Endothelial cell (in vitro differentiated cells): ENCODE measurements around the gene CHURC1. TPM values are rescaled to one million over a fixed set of nuclear protein-coding genes. Genes with fewer than 3 reads are reported as not detected.

Experiments used
- DNase-seq: peaks from one replicate; pipeline ENCODE4 v3.0.0; 2021; ENCODE audit warnings: low spot score
- H3K27ac Mint-ChIP-seq: one replicate; pipeline ENCODE4 v1.8.0; 2021; ENCODE audit warnings: mixed read lengths, inconsistent platforms; ENCODE audit not compliant: unreplicated experiment
- H3K27me3 Mint-ChIP-seq: one replicate; pipeline ENCODE4 v1.8.0; 2021; ENCODE audit warnings: mild to moderate bottlenecking, moderate library complexity, mixed read lengths, inconsistent platforms; ENCODE audit not compliant: unreplicated experiment
- H3K36me3 Mint-ChIP-seq: one replicate; pipeline ENCODE4 v1.8.0; 2021; ENCODE audit warnings: mild to moderate bottlenecking, low read depth, mixed read lengths, inconsistent platforms; ENCODE audit not compliant: unreplicated experiment
- H3K4me1 Mint-ChIP-seq: one replicate; pipeline ENCODE4 v1.8.0; 2021; ENCODE audit warnings: mild to moderate bottlenecking, mixed read lengths, inconsistent platforms; ENCODE audit not compliant: unreplicated experiment
- H3K4me3 Mint-ChIP-seq: one replicate; pipeline ENCODE4 v1.8.0; 2021; ENCODE audit warnings: mild to moderate bottlenecking, mixed read lengths, inconsistent platforms; ENCODE audit not compliant: unreplicated experiment
- H3K9me3 Mint-ChIP-seq: one replicate; pipeline ENCODE4 v1.8.0; 2021; ENCODE audit warnings: mixed read lengths, inconsistent platforms; ENCODE audit not compliant: unreplicated experiment
- total RNA-seq: library from RNA; stranded (reverse); fragmentation: NEBNext Ultra II Directional; extraction: Animal tissue kit (Norgen Biotek cat#: 25700); gene quantifications from one replicate; pipeline ENCODE4 v1.2.1, GENCODE V29; 2021; ENCODE audit not compliant: unreplicated experiment
- TF ChIP-seq, protein P1 (sequence below): fragments of 200-600 bp; sonication (generic); IDR thresholded peaks from one replicate; pipeline ENCODE4 v1.5.0; 2021; ENCODE audit warnings: antibody characterized with exemption; ENCODE audit not compliant: unreplicated experiment

The CHURC1 gene
- total RNA-seq, 1 donor from 2014 or later = 36.2 TPM

DNA sequence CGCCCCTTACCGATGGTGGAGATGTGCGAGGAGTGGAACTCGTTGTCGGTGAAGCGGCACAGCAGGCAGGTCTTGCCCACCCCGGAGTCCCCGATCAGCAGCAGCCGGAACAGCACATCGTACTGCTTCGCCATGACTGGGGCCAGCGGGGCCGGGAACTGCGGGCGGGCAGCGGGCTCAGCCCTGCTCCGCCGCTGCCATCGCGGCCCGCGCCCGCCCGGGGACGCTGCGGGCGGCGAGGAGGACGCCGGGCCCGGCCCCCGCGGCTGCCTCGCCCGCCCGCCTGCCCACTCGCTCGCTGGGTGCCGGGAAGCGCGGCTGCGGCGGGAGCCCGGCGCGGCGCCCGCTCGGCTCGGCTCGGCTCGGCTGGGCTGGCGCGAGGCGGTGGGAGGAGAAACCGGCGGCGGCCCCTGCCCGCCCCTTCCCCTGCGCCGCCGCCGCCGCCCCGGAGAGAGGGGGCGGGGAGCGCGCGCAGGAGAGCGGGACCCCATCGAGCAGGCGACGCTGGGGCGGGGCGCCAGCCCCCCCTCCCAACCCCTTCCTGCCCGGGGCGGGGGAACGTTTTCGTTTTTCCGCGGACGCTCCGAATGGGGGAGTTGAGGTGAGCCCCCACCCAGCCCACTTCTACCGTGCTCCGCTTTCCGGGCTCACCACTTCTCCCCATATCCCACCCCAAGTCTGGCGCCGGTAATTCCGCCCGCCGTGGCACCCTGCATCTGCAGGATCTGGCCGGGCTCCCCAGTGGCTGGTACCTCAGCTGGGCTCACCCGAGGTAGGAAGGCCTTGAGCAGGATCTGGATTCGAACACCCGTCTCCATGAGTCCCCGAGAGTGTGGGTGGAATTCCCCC, 57.9 kb downstream of the CHURC1 start, which contains the start of gene RAB15:
RAB15 (minus strand) TSS at position 394 of the 849 bp plus-strand sequence; CDS start at position 134, 260 bp downstream.
- Mint-ChIP-seq H3K9me3 (no peaks in the 10 kb centered on the region), H3K27me3 (peaks cover 14% of the 10 kb centered on the region), H3K4me1 (peaks cover 20% of the 10 kb centered on the region), H3K36me3 (no peaks in the 10 kb centered on the region), H3K27ac (no peak within 1 kb of the TSS), H3K4me3 (peak within 1 kb of the TSS; percentile 89)
- TF ChIP-seq, protein P1, sequence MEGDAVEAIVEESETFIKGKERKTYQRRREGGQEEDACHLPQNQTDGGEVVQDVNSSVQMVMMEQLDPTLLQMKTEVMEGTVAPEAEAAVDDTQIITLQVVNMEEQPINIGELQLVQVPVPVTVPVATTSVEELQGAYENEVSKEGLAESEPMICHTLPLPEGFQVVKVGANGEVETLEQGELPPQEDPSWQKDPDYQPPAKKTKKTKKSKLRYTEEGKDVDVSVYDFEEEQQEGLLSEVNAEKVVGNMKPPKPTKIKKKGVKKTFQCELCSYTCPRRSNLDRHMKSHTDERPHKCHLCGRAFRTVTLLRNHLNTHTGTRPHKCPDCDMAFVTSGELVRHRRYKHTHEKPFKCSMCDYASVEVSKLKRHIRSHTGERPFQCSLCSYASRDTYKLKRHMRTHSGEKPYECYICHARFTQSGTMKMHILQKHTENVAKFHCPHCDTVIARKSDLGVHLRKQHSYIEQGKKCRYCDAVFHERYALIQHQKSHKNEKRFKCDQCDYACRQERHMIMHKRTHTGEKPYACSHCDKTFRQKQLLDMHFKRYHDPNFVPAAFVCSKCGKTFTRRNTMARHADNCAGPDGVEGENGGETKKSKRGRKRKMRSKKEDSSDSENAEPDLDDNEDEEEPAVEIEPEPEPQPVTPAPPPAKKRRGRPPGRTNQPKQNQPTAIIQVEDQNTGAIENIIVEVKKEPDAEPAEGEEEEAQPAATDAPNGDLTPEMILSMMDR = no peak
- DNase-seq = peak; percentile 50

DNA sequence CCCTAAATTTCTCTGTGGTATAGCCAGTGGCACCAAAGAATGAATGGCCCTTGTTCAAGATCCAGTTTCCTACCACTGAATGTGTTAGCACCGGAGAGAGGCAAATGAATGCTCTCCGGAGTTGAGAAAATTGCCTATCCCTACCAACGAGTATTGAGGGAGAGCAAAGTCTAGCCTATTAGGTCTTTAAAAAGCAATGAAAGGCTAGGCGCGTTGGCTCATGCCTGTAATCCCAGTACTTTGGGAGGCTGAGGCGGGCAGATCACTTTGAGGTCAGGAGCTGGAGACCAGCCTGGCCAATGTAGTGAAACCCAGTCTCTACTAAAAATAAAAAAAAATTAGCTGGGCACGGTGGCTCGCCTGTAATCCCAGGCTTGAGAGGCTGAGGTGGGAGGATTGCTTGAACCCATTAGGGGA, 58.8 kb downstream of the CHURC1 start:
- TF ChIP-seq, protein P1 = no peak
- Mint-ChIP-seq H3K4me3 (peak overlapping the region; percentile 89), H3K9me3 (no peaks in the 10 kb centered on the region), H3K27ac (no peak overlapping the region), H3K36me3 (no peaks in the 10 kb centered on the region), H3K4me1 (peaks cover 20% of the 10 kb centered on the region), H3K27me3 (peaks cover 14% of the 10 kb centered on the region)
- DNase-seq = no peak

DNA sequence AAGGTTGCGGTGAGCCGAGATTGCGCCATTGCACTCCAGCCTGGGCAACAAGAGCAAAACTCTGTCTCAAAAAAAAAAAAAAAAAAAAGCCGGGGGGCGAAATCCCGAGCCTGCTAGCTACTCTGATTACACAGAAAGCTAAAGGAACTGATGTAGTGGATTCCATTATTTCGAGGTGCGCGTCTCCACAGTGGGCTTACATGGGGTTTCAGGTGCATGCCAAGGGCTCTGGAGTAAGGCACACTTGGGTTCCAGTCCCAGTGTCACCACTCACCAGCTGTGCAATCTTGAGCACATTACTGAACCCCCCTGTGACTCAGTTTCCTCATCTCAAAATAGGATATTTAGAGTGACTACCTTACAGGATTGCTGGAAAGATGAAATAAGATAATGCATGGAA, 59.6 kb downstream of the CHURC1 start:
- Mint-ChIP-seq H3K4me1 (peaks cover 13% of the 10 kb centered on the region), H3K27ac (peak overlapping the region; percentile 43), H3K36me3 (no peaks in the 10 kb centered on the region), H3K27me3 (peaks cover 14% of the 10 kb centered on the region), H3K9me3 (no peaks in the 10 kb centered on the region), H3K4me3 (no peak overlapping the region)
- TF ChIP-seq, protein P1 = no peak
- DNase-seq = no peak

DNA sequence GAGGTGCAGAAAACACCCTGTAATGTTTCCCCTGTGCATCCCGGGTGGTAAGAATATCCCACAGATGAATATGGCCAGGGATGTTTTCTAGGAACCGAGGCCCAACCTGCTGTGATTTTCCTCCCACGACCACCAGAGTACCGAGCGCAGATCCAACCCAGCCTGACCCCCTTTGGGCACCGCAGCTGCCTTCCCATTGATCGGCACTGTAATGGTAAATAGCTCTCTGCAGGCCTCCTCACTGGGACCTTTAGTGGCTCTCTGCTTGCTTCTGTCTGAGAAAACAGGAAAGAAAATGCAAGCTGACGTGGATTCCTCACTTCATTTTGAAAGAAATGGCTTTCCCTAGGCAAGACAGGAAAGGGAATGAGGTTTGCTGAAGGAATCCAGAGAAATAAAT, 60.3 kb downstream of the CHURC1 start:
- H3K4me3 Mint-ChIP-seq = no peak overlapping the region
- H3K36me3 Mint-ChIP-seq = no peaks in the 10 kb centered on the region
- DNase-seq = no peak
- peaks cover 13% of the 10 kb centered on the region for H3K4me1 Mint-ChIP-seq
- H3K27ac Mint-ChIP-seq = no peak overlapping the region
- TF ChIP-seq, protein P1 = no peak
- no peaks in the 10 kb centered on the region for H3K9me3 Mint-ChIP-seq
- peaks cover 14% of the 10 kb centered on the region for H3K27me3 Mint-ChIP-seq
